SK-N-DZ (cell line): ENCODE results near the gene SLC1A5.
A peak's percentile ranks its signal among the peaks of the same experiment; 100 is the strongest.
"Not testable (repeated sequence)": the region's sequence is repeated elsewhere in the genome, so short reads cannot be mapped to it uniquely, and the experiment has no call there.

ENCODE experiments used
- DNase-seq: peaks from one replicate; pipeline ENCODE4 v3.0.0-alpha.2; 2015; ENCODE audit warnings: low spot score

The SLC1A5 gene

GRCh38 chr19:46802152-46802551 lies 13.8 kb upstream of the SLC1A5 start:
- DNase-seq, result no peak

GRCh38 chr19:46798713-46799112 lies 10.3 kb upstream of the SLC1A5 start:
- DNase-seq, result no peak

GRCh38 chr19:46797881-46798280 lies 9.5 kb upstream of the SLC1A5 start:
- DNase-seq, result no peak

- DNase-seq, result peak; percentile 33
Measured at GRCh38 chr19:46791944-46792343, 3.5 kb upstream of the SLC1A5 start.

- DNase-seq, result no peak
Measured at GRCh38 chr19:46789371-46789770, 977 bp upstream of the SLC1A5 start.

GRCh38 chr19:46788968-46789338 lies 559 bp upstream of the SLC1A5 start:
- DNase-seq, result no peak

- DNase-seq, result peak; percentile 59
Measured at GRCh38 chr19:46787331-46788261, 798 bp downstream of the SLC1A5 start.

GRCh38 chr19:46787040-46787330 lies 1.4 kb downstream of the SLC1A5 start:
- DNase-seq, result no peak

- DNase-seq, result peak; percentile 71
Measured at GRCh38 chr19:46786236-46787039, 2.0 kb downstream of the SLC1A5 start.

GRCh38 chr19:46785980-46786235 lies 2.5 kb downstream of the SLC1A5 start:
- DNase-seq, result no peak

GRCh38 chr19:46785054-46785979 lies 3.1 kb downstream of the SLC1A5 start:
- no peak for DNase-seq

GRCh38 chr19:46784262-46785053 lies 3.9 kb downstream of the SLC1A5 start:
- peak; percentile 54 for DNase-seq

GRCh38 chr19:46783670-46784069 lies 4.7 kb downstream of the SLC1A5 start:
- DNase-seq, result no peak

GRCh38 chr19:46782355-46783019 lies 5.9 kb downstream of the SLC1A5 start:
- DNase-seq, result no peak

GRCh38 chr19:46777956-46778645 lies 10.3 kb downstream of the SLC1A5 start:
- not testable (repeated sequence) for DNase-seq

- DNase-seq, result no peak
Measured at GRCh38 chr19:46776927-46777911, 11.2 kb downstream of the SLC1A5 start.

GRCh38 chr19:46775642-46776258 lies 12.6 kb downstream of the SLC1A5 start:
- no peak for DNase-seq

GRCh38 chr19:46773018-46773399 lies 15.4 kb downstream of the SLC1A5 start:
- no peak for DNase-seq
